Measurements from ENCODE around the gene CCDC112. TPM values are rescaled to one million over a fixed set of nuclear protein-coding genes. Genes with fewer than 3 reads are reported as not detected.
A peak's percentile ranks its signal among the peaks of the same experiment; 100 is the strongest.

Gene CCDC112, protein sequence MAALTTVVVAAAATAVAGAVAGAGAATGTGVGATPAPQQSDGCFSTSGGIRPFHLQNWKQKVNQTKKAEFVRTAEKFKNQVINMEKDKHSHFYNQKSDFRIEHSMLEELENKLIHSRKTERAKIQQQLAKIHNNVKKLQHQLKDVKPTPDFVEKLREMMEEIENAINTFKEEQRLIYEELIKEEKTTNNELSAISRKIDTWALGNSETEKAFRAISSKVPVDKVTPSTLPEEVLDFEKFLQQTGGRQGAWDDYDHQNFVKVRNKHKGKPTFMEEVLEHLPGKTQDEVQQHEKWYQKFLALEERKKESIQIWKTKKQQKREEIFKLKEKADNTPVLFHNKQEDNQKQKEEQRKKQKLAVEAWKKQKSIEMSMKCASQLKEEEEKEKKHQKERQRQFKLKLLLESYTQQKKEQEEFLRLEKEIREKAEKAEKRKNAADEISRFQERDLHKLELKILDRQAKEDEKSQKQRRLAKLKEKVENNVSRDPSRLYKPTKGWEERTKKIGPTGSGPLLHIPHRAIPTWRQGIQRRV
- total RNA-seq, result 1 to 10 TPM; 1.5 to 2.4 TPM

DNA sequence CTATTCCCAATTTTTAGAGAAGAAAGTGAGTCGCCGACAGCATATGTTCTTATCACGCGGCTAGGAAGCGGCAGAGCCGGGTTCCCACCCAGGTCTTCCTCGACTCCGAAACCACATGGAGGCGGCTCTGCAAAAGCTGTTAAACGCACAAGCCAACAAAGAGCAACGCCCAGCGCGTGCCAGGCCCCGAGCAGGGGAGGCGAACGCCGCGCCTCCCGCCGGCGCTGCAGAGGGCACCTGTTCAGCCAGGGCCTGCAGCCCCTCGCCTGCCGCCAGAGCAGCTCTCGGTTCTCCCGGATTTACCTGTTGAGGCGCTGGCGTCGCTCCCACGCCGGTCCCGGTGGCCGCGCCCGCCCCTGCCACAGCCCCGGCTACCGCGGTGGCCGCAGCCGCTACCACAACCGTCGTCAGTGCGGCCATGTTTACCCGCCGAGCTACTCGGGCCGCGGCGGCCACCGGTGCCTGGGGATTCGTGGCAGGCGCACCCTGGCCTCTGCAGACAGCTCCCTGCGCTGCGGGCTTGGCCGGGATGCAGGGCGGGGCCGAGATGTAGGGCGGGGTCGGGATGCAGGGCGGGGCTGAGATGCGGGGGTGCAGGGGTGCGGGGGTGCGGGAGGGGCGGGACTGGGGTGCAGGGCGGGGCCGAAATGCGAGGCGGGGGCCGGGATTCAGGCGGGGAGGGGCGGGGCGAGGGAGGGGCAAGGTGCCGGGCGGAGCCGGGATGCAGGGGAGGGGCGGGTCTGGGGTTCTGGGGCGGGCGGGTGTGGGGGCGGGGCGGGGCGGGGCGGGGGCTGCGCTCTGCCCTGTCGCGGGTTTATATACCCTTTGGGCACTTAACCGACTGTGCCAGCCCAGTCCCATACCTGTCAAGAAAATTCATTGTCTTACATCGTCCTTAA, at the start of gene CCDC112:
TSS of gene CCDC112 (minus strand) at position 531 of the 899 bp plus-strand sequence. CDS start at position 420, 111 bp downstream.
- peaks cover 10% of the 10 kb centered on the region for H3K27me3 Mint-ChIP-seq
- DNase-seq (peak; percentile 81), ATAC-seq (peak; percentile 85)
- TF ChIP-seq, protein P1, sequence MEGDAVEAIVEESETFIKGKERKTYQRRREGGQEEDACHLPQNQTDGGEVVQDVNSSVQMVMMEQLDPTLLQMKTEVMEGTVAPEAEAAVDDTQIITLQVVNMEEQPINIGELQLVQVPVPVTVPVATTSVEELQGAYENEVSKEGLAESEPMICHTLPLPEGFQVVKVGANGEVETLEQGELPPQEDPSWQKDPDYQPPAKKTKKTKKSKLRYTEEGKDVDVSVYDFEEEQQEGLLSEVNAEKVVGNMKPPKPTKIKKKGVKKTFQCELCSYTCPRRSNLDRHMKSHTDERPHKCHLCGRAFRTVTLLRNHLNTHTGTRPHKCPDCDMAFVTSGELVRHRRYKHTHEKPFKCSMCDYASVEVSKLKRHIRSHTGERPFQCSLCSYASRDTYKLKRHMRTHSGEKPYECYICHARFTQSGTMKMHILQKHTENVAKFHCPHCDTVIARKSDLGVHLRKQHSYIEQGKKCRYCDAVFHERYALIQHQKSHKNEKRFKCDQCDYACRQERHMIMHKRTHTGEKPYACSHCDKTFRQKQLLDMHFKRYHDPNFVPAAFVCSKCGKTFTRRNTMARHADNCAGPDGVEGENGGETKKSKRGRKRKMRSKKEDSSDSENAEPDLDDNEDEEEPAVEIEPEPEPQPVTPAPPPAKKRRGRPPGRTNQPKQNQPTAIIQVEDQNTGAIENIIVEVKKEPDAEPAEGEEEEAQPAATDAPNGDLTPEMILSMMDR (IDR thresholded peaks at IDR 0.05), result no peak
- peak within 1 kb of the TSS; percentile 73 for H3K4me3 Mint-ChIP-seq
- ChIA-PET POLR2A (interaction anchor here (0.6 to 2.7 kb wide), 4 partner anchors 13 to 240 kb away, joined by 3 to 14 read pairs (median 5); partner anchors contain the start of gene PGGT1B), CTCF (interaction anchor here (1.3 to 2.7 kb wide), 5 partner anchors 10 to 278 kb away, joined by 3 to 10 read pairs (median 4); no protein-coding TSS in a partner anchor)
- intact Hi-C loops (cut with micrococcal nuclease), result no loop called here
- peaks cover 4% of the 10 kb centered on the region for H3K4me1 Mint-ChIP-seq (ENCODE audit: low read depth)
- no peak within 1 kb of the TSS for H3K27ac Mint-ChIP-seq
- H3K9me3 Mint-ChIP-seq, result peaks cover 11% of the 10 kb centered on the region
- peaks cover 7% of the 10 kb centered on the region for H3K36me3 Mint-ChIP-seq (ENCODE audit: low read depth)

DNA sequence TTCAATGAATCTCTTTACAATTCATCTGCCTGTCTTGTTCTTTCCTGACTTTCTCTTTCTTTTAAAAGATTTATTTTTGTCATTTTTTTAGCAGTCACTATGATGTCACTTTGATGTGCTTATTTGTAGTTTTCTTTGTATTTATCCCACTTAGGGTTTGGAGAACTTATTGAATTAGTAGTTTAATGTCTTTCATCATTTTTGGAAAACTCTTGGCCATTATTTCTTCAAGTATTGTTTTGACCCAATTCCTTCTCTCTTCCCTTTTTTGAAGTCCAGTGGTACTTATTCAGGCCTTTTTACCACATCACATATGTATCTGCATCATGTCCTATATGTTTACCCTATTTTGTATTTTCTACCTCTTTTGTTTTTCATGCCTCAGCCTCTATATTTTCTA, 48.9 kb upstream of the CCDC112 start:
- Mint-ChIP-seq H3K4me3 (no peak overlapping the region), H3K27me3 (peaks cover 26% of the 10 kb centered on the region), H3K36me3 (ENCODE audit: low read depth) (no peaks in the 10 kb centered on the region), H3K4me1 (ENCODE audit: low read depth) (no peaks in the 10 kb centered on the region), H3K9me3 (no peaks in the 10 kb centered on the region), H3K27ac (no peak overlapping the region)
- TF ChIP-seq, protein P1 (IDR thresholded peaks at IDR 0.05), result no peak
- ATAC-seq (no peak), DNase-seq (no peak)
- intact Hi-C loops (cut with micrococcal nuclease), result no loop called here
- ChIA-PET CTCF (no interaction called here), POLR2A (no interaction called here)

DNA sequence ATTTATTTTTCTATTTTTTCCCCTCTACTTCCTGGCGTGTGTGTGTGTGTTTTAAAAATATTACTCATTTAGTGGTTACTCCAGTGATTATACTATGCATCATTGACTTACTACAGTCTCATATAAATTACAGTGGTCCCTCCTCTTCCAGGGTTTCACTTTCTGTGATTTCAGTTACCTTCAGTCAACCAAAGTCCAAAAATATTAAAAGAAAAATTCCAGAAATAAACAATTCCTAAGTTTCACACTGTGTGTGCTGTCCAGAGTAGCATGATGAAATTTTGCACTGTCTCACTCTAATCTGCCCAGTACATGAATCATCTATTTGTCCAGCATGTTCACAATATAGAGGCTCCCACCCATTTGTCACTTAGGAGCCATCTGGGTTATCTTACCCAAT, 47.4 kb upstream of the CCDC112 start:
- TF ChIP-seq, protein P1 (IDR thresholded peaks at IDR 0.05), result no peak
- H3K9me3 Mint-ChIP-seq, result no peaks in the 10 kb centered on the region
- intact Hi-C loops (cut with micrococcal nuclease), result no loop called here
- no peak overlapping the region for H3K27ac Mint-ChIP-seq
- POLR2A ChIA-PET, result no interaction called here
- H3K27me3 Mint-ChIP-seq, result peaks cover 27% of the 10 kb centered on the region
- no peaks in the 10 kb centered on the region for H3K36me3 Mint-ChIP-seq (ENCODE audit: low read depth)
- DNase-seq, result no peak
- ATAC-seq, result no peak
- CTCF ChIA-PET, result interaction anchor here (1.3 kb wide), 1 partner anchor 231 kb away, joined by 3 read pairs; no protein-coding TSS in a partner anchor
- H3K4me1 Mint-ChIP-seq (ENCODE audit: low read depth), result no peaks in the 10 kb centered on the region
- H3K4me3 Mint-ChIP-seq, result no peak overlapping the region

DNA sequence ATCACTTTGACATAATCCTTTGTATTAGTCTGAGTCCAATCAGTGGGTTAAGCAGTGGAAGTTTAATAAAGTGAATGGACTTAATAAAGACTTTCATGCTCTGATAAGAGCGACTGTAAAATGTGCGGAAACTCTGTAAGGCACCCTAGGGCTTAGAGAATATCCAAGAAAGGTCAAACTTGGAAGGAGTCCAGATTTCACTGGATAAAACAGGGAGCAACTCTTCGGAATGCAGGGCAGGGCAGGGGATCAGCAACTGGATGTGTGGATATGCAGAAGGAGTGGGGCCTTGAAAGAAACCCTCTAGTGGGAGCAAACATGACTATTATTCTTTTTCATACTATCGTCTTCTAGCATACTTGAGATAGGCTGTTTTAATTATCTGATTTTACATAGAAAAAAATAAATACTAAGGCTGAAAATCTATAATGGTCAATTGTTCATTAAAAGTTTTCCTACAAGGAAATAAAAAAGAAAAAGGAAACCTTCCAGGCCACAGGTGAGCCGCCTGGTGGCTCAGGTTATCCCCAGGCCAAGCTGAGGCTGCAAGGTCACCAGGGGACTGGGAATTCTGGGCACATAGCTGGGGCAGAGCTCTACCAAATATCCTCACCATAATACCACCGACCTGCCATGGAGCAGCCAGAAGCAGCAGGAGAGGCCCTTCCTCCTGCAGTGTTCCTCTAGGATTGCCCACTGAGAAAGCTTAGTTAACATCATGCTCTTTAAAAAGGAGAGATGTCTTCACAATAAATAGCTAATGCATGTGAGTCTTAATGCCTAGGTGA, 46.3 kb upstream of the CCDC112 start:
- H3K27me3 Mint-ChIP-seq, result peaks cover 24% of the 10 kb centered on the region
- H3K36me3 Mint-ChIP-seq (ENCODE audit: low read depth), result no peaks in the 10 kb centered on the region
- H3K4me1 Mint-ChIP-seq (ENCODE audit: low read depth), result no peaks in the 10 kb centered on the region
- no peaks in the 10 kb centered on the region for H3K9me3 Mint-ChIP-seq
- ATAC-seq (no peak), DNase-seq (no peak)
- TF ChIP-seq, protein P1 (IDR thresholded peaks at IDR 0.05), result no peak
- no peak overlapping the region for H3K4me3 Mint-ChIP-seq
- no peak overlapping the region for H3K27ac Mint-ChIP-seq
- ChIA-PET CTCF (interaction anchor here (1.3 kb wide), 1 partner anchor 232 kb away, joined by 3 read pairs; no protein-coding TSS in a partner anchor), POLR2A (no interaction called here)
- intact Hi-C loops (cut with micrococcal nuclease), result no loop called here

All from activated CD8-positive, alpha-beta T cell treated with anti-CD3 and anti-CD28 coated beads for 36 hours (primary cell).